ENCODE data around the gene TBC1D9.

DNA sequence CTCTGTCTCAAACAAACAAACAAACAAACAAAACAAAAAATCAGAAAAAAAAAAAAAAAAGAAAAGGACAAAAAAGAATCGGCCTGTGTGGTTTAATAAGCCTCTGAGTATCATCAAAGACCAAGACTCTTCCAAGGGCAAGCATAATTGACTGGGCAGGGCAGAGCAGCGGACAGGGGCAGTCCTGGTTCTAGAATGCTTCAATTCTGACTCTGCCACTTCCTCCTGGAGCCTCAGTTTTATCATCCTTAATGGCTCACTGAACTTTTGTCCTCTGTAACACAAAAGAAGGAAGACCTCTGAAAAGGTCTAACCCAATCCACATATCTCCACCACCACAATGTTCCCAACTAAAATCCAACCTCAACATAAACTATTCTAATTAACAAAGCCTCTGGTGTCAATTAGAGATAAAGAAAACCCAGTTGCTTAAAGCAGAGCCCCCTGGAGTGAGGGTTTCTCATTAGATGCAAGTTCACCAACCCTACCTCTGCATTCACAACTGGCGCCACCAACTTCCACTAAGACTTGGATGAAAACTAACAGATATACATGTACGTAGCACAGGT lies 51.7 kb downstream of the TBC1D9 start:
- TF ChIP-seq EZH2 (IDR thresholded peaks at IDR 0.05) (no peak), POLR2AphosphoS5 (IDR thresholded peaks at IDR 0.05; ENCODE audit: borderline replicate concordance, low read depth, low read length) (no peak)
